Measurements from ENCODE around the gene SERTAD1.

SERTAD1 gene

DNA sequence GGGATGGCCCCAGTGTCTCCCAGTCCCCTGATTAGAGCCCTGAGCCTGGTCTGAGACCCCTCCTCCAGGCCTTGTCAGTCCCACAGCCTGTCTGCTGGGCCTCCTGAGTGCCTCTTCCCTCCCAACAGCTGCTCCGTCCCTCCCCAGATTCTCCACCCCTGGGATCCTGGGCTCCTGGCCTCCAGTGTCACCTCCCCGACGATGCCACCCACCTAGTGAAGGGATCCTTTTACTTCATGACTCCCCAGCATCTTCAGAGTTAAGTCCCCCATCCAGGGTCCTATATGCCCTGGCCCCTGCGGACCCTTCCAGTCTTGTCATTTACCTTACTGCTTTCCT is 8.2 kb downstream of the SERTAD1 start:
- Histone ChIP-seq H3K4me1 (ENCODE audit: control insufficient read depth, low read length) (peaks cover 49% of the 10 kb centered on the region), H3K4me3 (ENCODE audit: low read length) (no peak overlapping the region), H3K9me3 (ENCODE audit: control insufficient read depth, insufficient read depth, low read length) (no peaks in the 10 kb centered on the region), H3F3A (ENCODE audit: control insufficient read depth, insufficient read depth) (peaks cover 2% of the 10 kb centered on the region; the same call in 1 of the 2 replicates), H3K4me2 (ENCODE audit: low read length) (peak overlapping the region; percentile 54; the same call in 1 of the 2 replicates), H3K36me3 (ENCODE audit: control insufficient read depth, low read length) (peaks cover 5% of the 10 kb centered on the region), H3K9me2 (replicated peaks; ENCODE audit: control insufficient read depth, low read length) (no peaks in the 10 kb centered on the region), H3K27me3 (ENCODE audit: control insufficient read depth, low read length) (no peaks in the 10 kb centered on the region), H3K79me2 (ENCODE audit: control insufficient read depth, low read length) (no peaks in the 10 kb centered on the region), H4K20me1 (ENCODE audit: control insufficient read depth, insufficient read depth, low read depth, low read length) (no peaks in the 10 kb centered on the region), H3K27ac (ENCODE audit: low read depth, low read length) (peak overlapping the region; percentile 44; the same call in 1 of the 2 replicates)
- TF ChIP-seq, protein P1, sequence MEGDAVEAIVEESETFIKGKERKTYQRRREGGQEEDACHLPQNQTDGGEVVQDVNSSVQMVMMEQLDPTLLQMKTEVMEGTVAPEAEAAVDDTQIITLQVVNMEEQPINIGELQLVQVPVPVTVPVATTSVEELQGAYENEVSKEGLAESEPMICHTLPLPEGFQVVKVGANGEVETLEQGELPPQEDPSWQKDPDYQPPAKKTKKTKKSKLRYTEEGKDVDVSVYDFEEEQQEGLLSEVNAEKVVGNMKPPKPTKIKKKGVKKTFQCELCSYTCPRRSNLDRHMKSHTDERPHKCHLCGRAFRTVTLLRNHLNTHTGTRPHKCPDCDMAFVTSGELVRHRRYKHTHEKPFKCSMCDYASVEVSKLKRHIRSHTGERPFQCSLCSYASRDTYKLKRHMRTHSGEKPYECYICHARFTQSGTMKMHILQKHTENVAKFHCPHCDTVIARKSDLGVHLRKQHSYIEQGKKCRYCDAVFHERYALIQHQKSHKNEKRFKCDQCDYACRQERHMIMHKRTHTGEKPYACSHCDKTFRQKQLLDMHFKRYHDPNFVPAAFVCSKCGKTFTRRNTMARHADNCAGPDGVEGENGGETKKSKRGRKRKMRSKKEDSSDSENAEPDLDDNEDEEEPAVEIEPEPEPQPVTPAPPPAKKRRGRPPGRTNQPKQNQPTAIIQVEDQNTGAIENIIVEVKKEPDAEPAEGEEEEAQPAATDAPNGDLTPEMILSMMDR (IDR thresholded peaks at IDR 0.05; ENCODE audit: low read depth, low read length, poor library complexity, severe bottlenecking) = no peak
- no peak for TF ChIP-seq EZH2phosphoT487 (IDR thresholded peaks at IDR 0.05; ENCODE audit: borderline replicate concordance, low read length)

DNA sequence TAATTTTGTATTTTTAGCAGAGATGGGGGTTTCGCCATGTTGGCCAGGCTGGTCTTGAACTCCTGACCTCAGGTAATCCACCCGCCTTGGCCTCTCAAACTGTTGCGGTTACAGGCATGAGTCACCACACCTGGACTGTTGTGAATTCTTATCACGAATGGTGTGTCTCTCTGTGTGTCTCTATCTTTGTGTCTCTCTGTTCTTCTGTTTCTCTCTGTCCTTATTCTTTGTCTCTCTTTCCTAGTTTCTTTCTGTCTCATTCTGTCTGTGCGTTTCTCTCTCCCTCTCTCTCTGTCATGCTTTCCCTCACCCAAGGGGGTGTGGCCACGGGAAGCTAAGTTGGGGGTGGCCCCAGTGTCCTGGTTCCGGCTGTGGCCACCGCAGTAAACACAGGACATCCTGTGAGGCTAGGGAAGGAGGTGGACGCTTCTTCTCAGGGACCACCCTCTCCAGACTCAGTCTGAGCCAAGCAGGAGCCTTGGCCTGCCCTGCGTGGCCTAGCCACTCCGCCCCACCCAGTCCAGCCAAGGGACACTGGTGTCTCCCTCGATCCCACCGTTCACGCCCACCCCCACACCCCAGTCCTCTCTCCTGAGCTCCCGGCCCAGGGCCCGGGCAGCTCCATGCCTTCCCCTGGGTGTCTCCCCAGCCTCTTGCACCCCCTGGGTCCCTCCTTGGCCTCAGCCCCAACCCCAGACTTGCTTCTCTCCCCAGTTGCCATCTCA is 8.7 kb downstream of the SERTAD1 start:
- Histone ChIP-seq H3K9me3 (ENCODE audit: control insufficient read depth, insufficient read depth, low read length) (no peaks in the 10 kb centered on the region), H3K36me3 (ENCODE audit: control insufficient read depth, low read length) (no peaks in the 10 kb centered on the region; the same call in 1 of the 2 replicates), H3K4me2 (ENCODE audit: low read length) (peak overlapping the region; percentile 54), H3K79me2 (ENCODE audit: control insufficient read depth, low read length) (no peaks in the 10 kb centered on the region), H3K4me1 (ENCODE audit: control insufficient read depth, low read length) (peaks cover 54% of the 10 kb centered on the region), H3K27me3 (ENCODE audit: control insufficient read depth, low read length) (no peaks in the 10 kb centered on the region), H4K20me1 (ENCODE audit: control insufficient read depth, insufficient read depth, low read depth, low read length) (no peaks in the 10 kb centered on the region), H3K27ac (ENCODE audit: low read depth, low read length) (peak overlapping the region; percentile 44), H3K4me3 (ENCODE audit: low read length) (peak overlapping the region; percentile 21), H3K9me2 (replicated peaks; ENCODE audit: control insufficient read depth, low read length) (no peaks in the 10 kb centered on the region), H3F3A (ENCODE audit: control insufficient read depth, insufficient read depth) (peaks cover 2% of the 10 kb centered on the region; the same call in 1 of the 2 replicates)
- TF ChIP-seq EZH2phosphoT487 (IDR thresholded peaks at IDR 0.05; ENCODE audit: borderline replicate concordance, low read length) = no peak
- TF ChIP-seq, protein P1 (IDR thresholded peaks at IDR 0.05; ENCODE audit: low read depth, low read length, poor library complexity, severe bottlenecking) = no peak

DNA sequence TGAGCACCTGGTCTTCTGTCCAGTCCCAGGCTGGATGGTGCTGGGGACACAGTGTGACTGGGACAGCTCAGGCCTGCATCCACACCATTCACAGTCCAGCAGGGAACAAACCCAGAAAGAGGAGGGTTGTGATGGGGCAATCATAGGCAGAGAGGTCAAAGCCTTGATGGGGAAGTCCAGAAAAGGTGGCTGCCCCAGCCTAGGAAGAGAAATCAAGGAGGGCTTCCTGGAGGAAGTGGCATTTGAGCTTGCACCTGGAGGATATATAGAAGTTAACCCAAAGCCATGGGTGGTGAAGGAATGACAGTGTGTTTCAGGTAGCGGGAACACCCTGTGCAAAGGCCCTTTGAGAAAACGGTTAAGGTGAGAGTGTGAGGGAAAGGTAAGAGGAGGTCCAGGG is 10.0 kb downstream of the SERTAD1 start:
- H3F3A ChIP-seq (ENCODE audit: control insufficient read depth, insufficient read depth) = peaks cover 5% of the 10 kb centered on the region; the same call in 1 of the 2 replicates
- H3K36me3 ChIP-seq (ENCODE audit: control insufficient read depth, low read length) = no peaks in the 10 kb centered on the region
- peaks cover 58% of the 10 kb centered on the region for H3K4me1 ChIP-seq (ENCODE audit: control insufficient read depth, low read length)
- H3K27me3 ChIP-seq (ENCODE audit: control insufficient read depth, low read length) = no peaks in the 10 kb centered on the region
- TF ChIP-seq EZH2phosphoT487 (IDR thresholded peaks at IDR 0.05; ENCODE audit: borderline replicate concordance, low read length) = no peak
- TF ChIP-seq, protein P1 (IDR thresholded peaks at IDR 0.05; ENCODE audit: low read depth, low read length, poor library complexity, severe bottlenecking) = no peak
- no peak overlapping the region for H3K4me2 ChIP-seq (ENCODE audit: low read length)
- H3K9me3 ChIP-seq (ENCODE audit: control insufficient read depth, insufficient read depth, low read length) = no peaks in the 10 kb centered on the region
- H3K27ac ChIP-seq (ENCODE audit: low read depth, low read length) = no peak overlapping the region
- H4K20me1 ChIP-seq (ENCODE audit: control insufficient read depth, insufficient read depth, low read depth, low read length) = no peaks in the 10 kb centered on the region
- no peaks in the 10 kb centered on the region for H3K79me2 ChIP-seq (ENCODE audit: control insufficient read depth, low read length)
- no peak overlapping the region for H3K4me3 ChIP-seq (ENCODE audit: low read length)
- no peaks in the 10 kb centered on the region for H3K9me2 ChIP-seq (replicated peaks; ENCODE audit: control insufficient read depth, low read length)

Data from DOHH2 (cell line).